Neural cell (in vitro differentiated cells): Measurements from ENCODE around the gene GRID1. TPM values are rescaled to one million over a fixed set of nuclear protein-coding genes. Genes with fewer than 3 reads are reported as not detected.

Experiments used
- H2AFZ ChIP-seq: fragments of 200-600, 300-800 bp; sonication (generic), shearing (Covaris generic); 2 replicates; pipeline ENCODE4 v1.6.0; 2014; ENCODE audit warnings: low read depth, mild to moderate bottlenecking, antibody characterized with exemption, low read length, moderate library complexity
- H3F3A ChIP-seq: fragments of 200-600 bp; shearing (Covaris generic); 2 replicates; pipeline ENCODE4 v1.6.1; 2016; ENCODE audit warnings: mild to moderate bottlenecking, moderate library complexity, mixed read lengths, antibody characterized with exemption, low read length; ENCODE audit not compliant: insufficient read depth, poor library complexity, severe bottlenecking
- H3K27ac ChIP-seq: fragments of 200-600, 300-800 bp; sonication (generic), shearing (Covaris generic); 2 replicates; pipeline ENCODE4 v1.5.1; 2014; ENCODE audit warnings: mild to moderate bottlenecking, low read length, moderate library complexity
- H3K27me3 ChIP-seq: fragments of 300-800, 200-600 bp; sonication (generic), shearing (Covaris generic); 2 replicates; pipeline ENCODE4 v1.6.0; 2014; ENCODE audit warnings: mild to moderate bottlenecking, low read depth, low read length, moderate library complexity; ENCODE audit not compliant: insufficient read depth
- H3K36me3 ChIP-seq: fragments of 300-800, 200-600 bp; sonication (generic), shearing (Covaris generic); 2 replicates; pipeline ENCODE4 v1.5.1; 2014; ENCODE audit warnings: mild to moderate bottlenecking, antibody characterized with exemption, low read length, moderate library complexity; ENCODE audit not compliant: insufficient read depth
- H3K4me2 ChIP-seq: fragments of 300-800, 200-600 bp; sonication (generic), shearing (Covaris generic); 2 replicates; pipeline ENCODE4 v1.6.0; 2014; ENCODE audit warnings: mild to moderate bottlenecking, low read length
- H3K4me3 ChIP-seq: fragments of 300-800, 200-600 bp; sonication (generic), shearing (Covaris generic); 2 replicates; pipeline ENCODE4 v1.5.1; 2014; ENCODE audit warnings: mild to moderate bottlenecking, low read length, moderate library complexity
- H3K79me2 ChIP-seq: fragments of 200-600 bp; shearing (Covaris generic); replicated peaks from 2 replicates; pipeline ENCODE4 v1.6.0; 2014; ENCODE audit warnings: mild to moderate bottlenecking, low read length, moderate library complexity; ENCODE audit not compliant: insufficient read depth
- H3K9ac ChIP-seq: fragments of 300-800, 200-600 bp; sonication (generic), shearing (Covaris generic); 2 replicates; pipeline ENCODE4 v1.6.1; 2016; ENCODE audit warnings: mild to moderate bottlenecking, low read length, mixed read lengths
- H3K9me2 ChIP-seq: fragments of 200-600 bp; shearing (Covaris generic); 2 replicates; pipeline ENCODE4 v1.6.1; 2016; ENCODE audit warnings: mild to moderate bottlenecking, low read length, mixed read lengths; ENCODE audit not compliant: insufficient read depth
- H3K9me3 ChIP-seq: fragments of 200-600, 300-800 bp; sonication (generic), shearing (Covaris generic); 2 replicates; pipeline ENCODE4 v1.6.1; 2016; ENCODE audit warnings: mild to moderate bottlenecking, mixed run types, low read length, moderate library complexity, mixed read lengths
- H4K20me1 ChIP-seq: fragments of 200-600 bp; shearing (Covaris generic); 2 replicates; pipeline ENCODE4 v1.6.1; 2016; ENCODE audit warnings: mild to moderate bottlenecking, mixed run types; ENCODE audit not compliant: insufficient read depth
- EP300 ChIP-seq: fragments of 450-650 bp; conservative IDR thresholded peaks from 2 replicates; pipeline ENCODE4 v1.6.1; 2014; ENCODE audit warnings: antibody characterized with exemption, mild to moderate bottlenecking, moderate library complexity; ENCODE audit not compliant: poor library complexity, severe bottlenecking
- EZH2 ChIP-seq: fragments of 200-600, 300-800 bp; shearing (Covaris generic), sonication (generic); IDR thresholded peaks from 2 replicates; pipeline ENCODE4 v1.6.1; 2014; ENCODE audit warnings: antibody characterized with exemption, low read length, borderline replicate concordance, mild to moderate bottlenecking; ENCODE audit not compliant: insufficient read depth, poor library complexity, severe bottlenecking
- MXI1 ChIP-seq: fragments of 450-650 bp; conservative IDR thresholded peaks from 2 replicates; pipeline ENCODE4 v1.6.1; 2014; ENCODE audit warnings: antibody characterized with exemption, mild to moderate bottlenecking; ENCODE audit not compliant: poor library complexity, severe bottlenecking
- POLR2AphosphoS5 ChIP-seq: IDR thresholded peaks from 2 replicates; pipeline ENCODE4 v1.6.1; 2012
- RAD21 ChIP-seq: fragments of 450-650 bp; conservative IDR thresholded peaks from 2 replicates; pipeline ENCODE4 v1.6.1; 2014; ENCODE audit warnings: antibody characterized with exemption, mild to moderate bottlenecking, moderate library complexity
- SMC3 ChIP-seq: fragments of 450-650 bp; conservative IDR thresholded peaks from 2 replicates; pipeline ENCODE4 v1.6.1; 2014; ENCODE audit warnings: antibody characterized with exemption, mild to moderate bottlenecking, moderate library complexity; ENCODE audit not compliant: poor library complexity
- TAF1 ChIP-seq: IDR thresholded peaks from 2 replicates; pipeline ENCODE4 v1.6.1; 2012; ENCODE audit warnings: low read depth
- polyA plus RNA-seq: library from polyadenylated mRNA; depleted of rRNA; stranded (reverse); fragments of >200 nt; gene quantifications from 2 replicates; pipeline ENCODE4 v1.2.3, GENCODE V29; 2014
- TF ChIP-seq, protein P1 (sequence below): IDR thresholded peaks from 2 replicates; pipeline ENCODE4 v1.6.1; 2012; ENCODE audit warnings: borderline replicate concordance
- TF ChIP-seq, protein P2 (sequence below): fragments of 450-650 bp; IDR thresholded peaks from 2 replicates; pipeline ENCODE4 v1.5.1; 2014; ENCODE audit warnings: antibody characterized with exemption, mild to moderate bottlenecking, moderate library complexity; ENCODE audit not compliant: poor library complexity, severe bottlenecking

The GRID1 gene
- polyA plus RNA-seq, 1 donor from 2014 or later = 7.3 TPM

DNA sequence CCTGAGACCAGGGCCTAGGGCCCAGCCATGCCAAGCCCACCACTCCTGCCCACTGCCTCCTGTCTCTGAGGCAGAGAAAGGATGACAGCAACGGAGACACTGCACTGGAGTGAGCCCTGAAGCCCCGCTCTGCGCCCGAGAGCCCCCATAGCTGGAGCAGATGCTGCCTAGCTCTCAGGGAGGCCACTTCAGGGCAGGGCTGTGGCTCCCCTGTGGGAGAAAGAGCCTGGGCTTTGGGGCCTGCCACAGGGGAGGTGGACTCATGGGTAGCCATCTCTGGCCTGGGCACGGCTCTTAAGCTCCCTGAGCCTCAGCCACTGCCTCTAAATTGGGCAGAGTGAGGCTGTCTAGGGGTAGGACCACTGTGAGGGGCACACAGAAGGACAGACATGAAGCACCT is 214.2 kb downstream of the GRID1 start:
- H3K36me3 ChIP-seq = no peaks in the 10 kb centered on the region
- no peak overlapping the region for H3K9ac ChIP-seq
- no peaks in the 10 kb centered on the region for H4K20me1 ChIP-seq
- H3K79me2 ChIP-seq = no peaks in the 10 kb centered on the region
- H3K4me2 ChIP-seq = no peak overlapping the region
- H3K4me3 ChIP-seq = no peak overlapping the region
- H3F3A ChIP-seq = no peaks in the 10 kb centered on the region
- H3K9me2 ChIP-seq = no peaks in the 10 kb centered on the region
- no peak overlapping the region for H2AFZ ChIP-seq
- H3K9me3 ChIP-seq = no peaks in the 10 kb centered on the region
- TF ChIP-seq RAD21 (no peak), POLR2AphosphoS5 (no peak), SMC3 (no peak), MXI1 (no peak), EZH2 (no peak), EP300 (no peak), TAF1 (no peak)
- TF ChIP-seq, protein P1, sequence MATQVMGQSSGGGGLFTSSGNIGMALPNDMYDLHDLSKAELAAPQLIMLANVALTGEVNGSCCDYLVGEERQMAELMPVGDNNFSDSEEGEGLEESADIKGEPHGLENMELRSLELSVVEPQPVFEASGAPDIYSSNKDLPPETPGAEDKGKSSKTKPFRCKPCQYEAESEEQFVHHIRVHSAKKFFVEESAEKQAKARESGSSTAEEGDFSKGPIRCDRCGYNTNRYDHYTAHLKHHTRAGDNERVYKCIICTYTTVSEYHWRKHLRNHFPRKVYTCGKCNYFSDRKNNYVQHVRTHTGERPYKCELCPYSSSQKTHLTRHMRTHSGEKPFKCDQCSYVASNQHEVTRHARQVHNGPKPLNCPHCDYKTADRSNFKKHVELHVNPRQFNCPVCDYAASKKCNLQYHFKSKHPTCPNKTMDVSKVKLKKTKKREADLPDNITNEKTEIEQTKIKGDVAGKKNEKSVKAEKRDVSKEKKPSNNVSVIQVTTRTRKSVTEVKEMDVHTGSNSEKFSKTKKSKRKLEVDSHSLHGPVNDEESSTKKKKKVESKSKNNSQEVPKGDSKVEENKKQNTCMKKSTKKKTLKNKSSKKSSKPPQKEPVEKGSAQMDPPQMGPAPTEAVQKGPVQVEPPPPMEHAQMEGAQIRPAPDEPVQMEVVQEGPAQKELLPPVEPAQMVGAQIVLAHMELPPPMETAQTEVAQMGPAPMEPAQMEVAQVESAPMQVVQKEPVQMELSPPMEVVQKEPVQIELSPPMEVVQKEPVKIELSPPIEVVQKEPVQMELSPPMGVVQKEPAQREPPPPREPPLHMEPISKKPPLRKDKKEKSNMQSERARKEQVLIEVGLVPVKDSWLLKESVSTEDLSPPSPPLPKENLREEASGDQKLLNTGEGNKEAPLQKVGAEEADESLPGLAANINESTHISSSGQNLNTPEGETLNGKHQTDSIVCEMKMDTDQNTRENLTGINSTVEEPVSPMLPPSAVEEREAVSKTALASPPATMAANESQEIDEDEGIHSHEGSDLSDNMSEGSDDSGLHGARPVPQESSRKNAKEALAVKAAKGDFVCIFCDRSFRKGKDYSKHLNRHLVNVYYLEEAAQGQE = no peak
- TF ChIP-seq, protein P2, sequence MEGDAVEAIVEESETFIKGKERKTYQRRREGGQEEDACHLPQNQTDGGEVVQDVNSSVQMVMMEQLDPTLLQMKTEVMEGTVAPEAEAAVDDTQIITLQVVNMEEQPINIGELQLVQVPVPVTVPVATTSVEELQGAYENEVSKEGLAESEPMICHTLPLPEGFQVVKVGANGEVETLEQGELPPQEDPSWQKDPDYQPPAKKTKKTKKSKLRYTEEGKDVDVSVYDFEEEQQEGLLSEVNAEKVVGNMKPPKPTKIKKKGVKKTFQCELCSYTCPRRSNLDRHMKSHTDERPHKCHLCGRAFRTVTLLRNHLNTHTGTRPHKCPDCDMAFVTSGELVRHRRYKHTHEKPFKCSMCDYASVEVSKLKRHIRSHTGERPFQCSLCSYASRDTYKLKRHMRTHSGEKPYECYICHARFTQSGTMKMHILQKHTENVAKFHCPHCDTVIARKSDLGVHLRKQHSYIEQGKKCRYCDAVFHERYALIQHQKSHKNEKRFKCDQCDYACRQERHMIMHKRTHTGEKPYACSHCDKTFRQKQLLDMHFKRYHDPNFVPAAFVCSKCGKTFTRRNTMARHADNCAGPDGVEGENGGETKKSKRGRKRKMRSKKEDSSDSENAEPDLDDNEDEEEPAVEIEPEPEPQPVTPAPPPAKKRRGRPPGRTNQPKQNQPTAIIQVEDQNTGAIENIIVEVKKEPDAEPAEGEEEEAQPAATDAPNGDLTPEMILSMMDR = no peak
- H3K27me3 ChIP-seq = no peaks in the 10 kb centered on the region
- H3K27ac ChIP-seq = no peak overlapping the region

DNA sequence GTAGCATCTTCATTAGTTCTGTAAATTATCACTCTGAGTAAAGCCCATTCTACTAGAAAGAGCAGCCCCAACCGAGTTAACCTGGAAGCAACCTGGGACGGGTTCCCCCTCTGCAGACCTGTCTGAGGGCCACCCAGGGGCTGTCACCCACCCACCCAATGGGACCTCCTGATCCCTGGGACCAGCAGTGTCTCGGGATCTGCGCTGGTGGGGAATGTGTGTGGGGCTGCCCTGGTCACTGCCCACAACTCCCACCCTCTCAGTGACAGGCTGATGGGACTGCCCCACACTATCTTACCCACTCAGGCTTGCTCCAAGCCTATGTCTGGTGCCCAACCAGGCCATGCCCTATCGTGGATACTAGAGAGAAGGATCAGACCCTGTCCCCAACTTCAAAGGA is 215.0 kb downstream of the GRID1 start:
- no peaks in the 10 kb centered on the region for H4K20me1 ChIP-seq
- no peak overlapping the region for H3K27ac ChIP-seq
- no peaks in the 10 kb centered on the region for H3K9me3 ChIP-seq
- no peak overlapping the region for H3K9ac ChIP-seq
- no peaks in the 10 kb centered on the region for H3K79me2 ChIP-seq
- H3K36me3 ChIP-seq = no peaks in the 10 kb centered on the region
- H3K4me3 ChIP-seq = no peak overlapping the region
- no peaks in the 10 kb centered on the region for H3K9me2 ChIP-seq
- H3F3A ChIP-seq = no peaks in the 10 kb centered on the region
- H3K27me3 ChIP-seq = no peaks in the 10 kb centered on the region
- H3K4me2 ChIP-seq = no peak overlapping the region
- no peak for TF ChIP-seq TAF1
- TF ChIP-seq EZH2 = no peak
- no peak for TF ChIP-seq RAD21
- TF ChIP-seq, protein P2 = no peak
- TF ChIP-seq SMC3 = no peak
- no peak for TF ChIP-seq EP300
- H2AFZ ChIP-seq = no peak overlapping the region
